ENCODE data around the gene MDGA2.

MDGA2 gene

DNA sequence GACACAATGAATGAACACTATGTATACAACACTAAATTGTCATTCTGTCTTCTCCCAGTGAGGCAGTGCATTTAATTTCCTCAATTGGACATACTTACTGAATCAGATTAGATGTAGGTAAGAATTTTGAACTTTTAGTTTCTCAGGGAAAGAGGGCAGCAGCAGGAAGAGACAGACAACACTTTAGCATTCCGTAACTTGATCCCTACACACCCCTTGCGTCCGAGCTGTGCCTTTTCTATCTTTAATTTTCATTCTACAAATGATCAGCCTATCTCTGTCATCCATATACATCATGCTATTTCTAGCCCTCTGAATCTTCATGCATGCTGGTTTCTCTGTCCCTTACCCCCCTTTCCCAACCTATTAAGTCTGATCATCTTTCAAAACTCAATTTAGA is 665.8 kb downstream of the MDGA2 start:
- no peak for TF ChIP-seq CEBPB (IDR thresholded peaks at IDR 0.05)
- TF ChIP-seq CREB1 (IDR thresholded peaks at IDR 0.05; ENCODE audit: low read depth), result no peak
- TF ChIP-seq, protein P1, sequence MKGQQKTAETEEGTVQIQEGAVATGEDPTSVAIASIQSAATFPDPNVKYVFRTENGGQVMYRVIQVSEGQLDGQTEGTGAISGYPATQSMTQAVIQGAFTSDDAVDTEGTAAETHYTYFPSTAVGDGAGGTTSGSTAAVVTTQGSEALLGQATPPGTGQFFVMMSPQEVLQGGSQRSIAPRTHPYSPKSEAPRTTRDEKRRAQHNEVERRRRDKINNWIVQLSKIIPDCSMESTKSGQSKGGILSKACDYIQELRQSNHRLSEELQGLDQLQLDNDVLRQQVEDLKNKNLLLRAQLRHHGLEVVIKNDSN (IDR thresholded peaks at IDR 0.05), result no peak
- TF ChIP-seq RAD21 (IDR thresholded peaks at IDR 0.05; ENCODE audit: low read depth), result no peak
- TF ChIP-seq EP300 (IDR thresholded peaks at IDR 0.05; ENCODE audit: borderline replicate concordance), result no peak
- TF ChIP-seq, protein P2, sequence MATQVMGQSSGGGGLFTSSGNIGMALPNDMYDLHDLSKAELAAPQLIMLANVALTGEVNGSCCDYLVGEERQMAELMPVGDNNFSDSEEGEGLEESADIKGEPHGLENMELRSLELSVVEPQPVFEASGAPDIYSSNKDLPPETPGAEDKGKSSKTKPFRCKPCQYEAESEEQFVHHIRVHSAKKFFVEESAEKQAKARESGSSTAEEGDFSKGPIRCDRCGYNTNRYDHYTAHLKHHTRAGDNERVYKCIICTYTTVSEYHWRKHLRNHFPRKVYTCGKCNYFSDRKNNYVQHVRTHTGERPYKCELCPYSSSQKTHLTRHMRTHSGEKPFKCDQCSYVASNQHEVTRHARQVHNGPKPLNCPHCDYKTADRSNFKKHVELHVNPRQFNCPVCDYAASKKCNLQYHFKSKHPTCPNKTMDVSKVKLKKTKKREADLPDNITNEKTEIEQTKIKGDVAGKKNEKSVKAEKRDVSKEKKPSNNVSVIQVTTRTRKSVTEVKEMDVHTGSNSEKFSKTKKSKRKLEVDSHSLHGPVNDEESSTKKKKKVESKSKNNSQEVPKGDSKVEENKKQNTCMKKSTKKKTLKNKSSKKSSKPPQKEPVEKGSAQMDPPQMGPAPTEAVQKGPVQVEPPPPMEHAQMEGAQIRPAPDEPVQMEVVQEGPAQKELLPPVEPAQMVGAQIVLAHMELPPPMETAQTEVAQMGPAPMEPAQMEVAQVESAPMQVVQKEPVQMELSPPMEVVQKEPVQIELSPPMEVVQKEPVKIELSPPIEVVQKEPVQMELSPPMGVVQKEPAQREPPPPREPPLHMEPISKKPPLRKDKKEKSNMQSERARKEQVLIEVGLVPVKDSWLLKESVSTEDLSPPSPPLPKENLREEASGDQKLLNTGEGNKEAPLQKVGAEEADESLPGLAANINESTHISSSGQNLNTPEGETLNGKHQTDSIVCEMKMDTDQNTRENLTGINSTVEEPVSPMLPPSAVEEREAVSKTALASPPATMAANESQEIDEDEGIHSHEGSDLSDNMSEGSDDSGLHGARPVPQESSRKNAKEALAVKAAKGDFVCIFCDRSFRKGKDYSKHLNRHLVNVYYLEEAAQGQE (IDR thresholded peaks at IDR 0.05; ENCODE audit: low read depth), result no peak
- no peak for TF ChIP-seq TCF12 (IDR thresholded peaks at IDR 0.05; ENCODE audit: low read depth)
- no peak for TF ChIP-seq ZBTB7A (IDR thresholded peaks at IDR 0.05; ENCODE audit: low read depth)
- no peak for TF ChIP-seq YY1 (IDR thresholded peaks at IDR 0.05; ENCODE audit: low read depth)
- no peak for TF ChIP-seq FOXM1 (IDR thresholded peaks at IDR 0.05; ENCODE audit: borderline replicate concordance, low read depth)
- TF ChIP-seq NFIC (IDR thresholded peaks at IDR 0.05), result no peak
- no peak for TF ChIP-seq TEAD4 (IDR thresholded peaks at IDR 0.05)
- TF ChIP-seq, protein P3, sequence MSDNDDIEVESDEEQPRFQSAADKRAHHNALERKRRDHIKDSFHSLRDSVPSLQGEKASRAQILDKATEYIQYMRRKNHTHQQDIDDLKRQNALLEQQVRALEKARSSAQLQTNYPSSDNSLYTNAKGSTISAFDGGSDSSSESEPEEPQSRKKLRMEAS (IDR thresholded peaks at IDR 0.05), result no peak

DNA sequence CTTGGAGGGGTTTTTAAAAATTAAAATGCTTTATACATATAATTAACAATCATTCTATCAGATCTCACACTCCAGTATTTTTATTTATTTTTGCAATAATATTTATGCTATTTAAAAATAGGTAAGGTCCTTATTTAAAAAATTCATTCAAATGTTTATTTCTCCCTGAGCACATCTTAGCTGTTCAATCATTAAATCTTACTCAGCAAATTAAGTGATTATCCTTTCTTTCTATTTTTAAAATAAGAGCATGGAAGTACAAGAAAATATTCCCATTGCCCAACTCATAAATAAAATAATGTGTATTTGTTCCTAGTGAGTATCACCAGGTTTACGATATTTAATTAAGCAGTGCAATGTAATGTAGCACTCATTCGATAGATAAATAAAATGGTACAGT is 666.7 kb downstream of the MDGA2 start:
- TF ChIP-seq EP300 (IDR thresholded peaks at IDR 0.05; ENCODE audit: borderline replicate concordance) (no peak), CREB1 (IDR thresholded peaks at IDR 0.05; ENCODE audit: low read depth) (no peak), ZBTB7A (IDR thresholded peaks at IDR 0.05; ENCODE audit: low read depth) (no peak), FOXM1 (IDR thresholded peaks at IDR 0.05; ENCODE audit: borderline replicate concordance, low read depth) (no peak), NFIC (IDR thresholded peaks at IDR 0.05) (no peak), EGR1 (IDR thresholded peaks at IDR 0.05) (no peak), TEAD4 (IDR thresholded peaks at IDR 0.05) (no peak), RAD21 (IDR thresholded peaks at IDR 0.05; ENCODE audit: low read depth) (no peak), YY1 (IDR thresholded peaks at IDR 0.05; ENCODE audit: low read depth) (no peak), TAF1 (IDR thresholded peaks at IDR 0.05; ENCODE audit: low read depth) (no peak), CEBPB (IDR thresholded peaks at IDR 0.05) (no peak), TCF12 (IDR thresholded peaks at IDR 0.05; ENCODE audit: low read depth) (no peak)
- TF ChIP-seq, protein P1 (IDR thresholded peaks at IDR 0.05), result no peak
- TF ChIP-seq, protein P3 (IDR thresholded peaks at IDR 0.05), result no peak
- TF ChIP-seq, protein P2 (IDR thresholded peaks at IDR 0.05; ENCODE audit: low read depth), result no peak

DNA sequence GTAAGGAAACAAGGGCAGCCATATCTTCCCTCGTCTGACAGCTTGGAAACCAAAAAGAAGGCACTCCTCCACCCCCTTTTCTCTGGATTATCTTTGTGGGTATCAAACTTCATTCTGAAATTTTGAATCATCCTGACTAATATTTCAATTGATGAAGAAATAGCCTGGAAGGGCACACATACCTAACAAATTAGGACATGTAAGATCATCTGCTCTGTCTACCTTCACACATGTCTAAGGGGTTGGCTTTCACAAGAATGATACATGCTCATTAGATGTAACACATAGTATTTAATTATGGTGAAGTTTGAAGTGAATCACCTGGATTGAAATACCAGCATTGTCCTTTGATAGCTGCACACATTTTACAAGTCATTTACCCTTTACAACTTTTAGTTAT is 675.7 kb downstream of the MDGA2 start:
- no peak for TF ChIP-seq FOXM1 (IDR thresholded peaks at IDR 0.05; ENCODE audit: borderline replicate concordance, low read depth)
- TF ChIP-seq CEBPB (IDR thresholded peaks at IDR 0.05), result no peak

DNA sequence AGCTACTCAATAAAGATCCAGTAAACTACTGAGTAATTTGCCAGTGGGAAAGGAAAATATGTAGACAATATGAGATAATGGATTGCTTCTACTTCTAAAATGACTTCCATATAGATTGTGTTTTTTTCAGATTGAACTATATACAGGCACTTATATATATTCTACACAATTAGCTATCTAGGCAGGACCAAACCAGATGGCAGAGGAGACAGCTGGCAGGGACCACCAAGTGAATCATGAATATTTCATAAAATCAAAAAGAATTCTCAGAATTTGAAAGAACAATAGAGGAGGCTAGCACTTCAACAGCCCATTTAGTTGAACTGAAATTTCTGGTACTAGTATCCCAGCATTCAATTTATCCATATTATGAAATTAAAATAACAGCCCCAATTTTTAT is 685.8 kb downstream of the MDGA2 start:
- TF ChIP-seq, protein P3 (IDR thresholded peaks at IDR 0.05), result no peak
- TF ChIP-seq, protein P2 (IDR thresholded peaks at IDR 0.05; ENCODE audit: low read depth), result no peak
- TF ChIP-seq TAF1 (IDR thresholded peaks at IDR 0.05; ENCODE audit: low read depth) (no peak), ZBTB7A (IDR thresholded peaks at IDR 0.05; ENCODE audit: low read depth) (no peak), CREB1 (IDR thresholded peaks at IDR 0.05; ENCODE audit: low read depth) (no peak), NFIC (IDR thresholded peaks at IDR 0.05) (no peak), CEBPB (IDR thresholded peaks at IDR 0.05) (no peak), YY1 (IDR thresholded peaks at IDR 0.05; ENCODE audit: low read depth) (no peak), FOXM1 (IDR thresholded peaks at IDR 0.05; ENCODE audit: borderline replicate concordance, low read depth) (no peak), EGR1 (IDR thresholded peaks at IDR 0.05) (no peak), TCF12 (IDR thresholded peaks at IDR 0.05; ENCODE audit: low read depth) (no peak), TEAD4 (IDR thresholded peaks at IDR 0.05) (no peak), EP300 (IDR thresholded peaks at IDR 0.05; ENCODE audit: borderline replicate concordance) (no peak), RAD21 (IDR thresholded peaks at IDR 0.05; ENCODE audit: low read depth) (no peak)
- TF ChIP-seq, protein P1 (IDR thresholded peaks at IDR 0.05), result no peak
